GM18951 (cell line): ENCODE results near the gene ICAM4.

ENCODE experiments used
- POLR2A ChIP-seq: IDR thresholded peaks from 4 replicates; pipeline ENCODE4 v1.6.1; 2011; ENCODE audit warnings: mild to moderate bottlenecking; ENCODE audit not compliant: insufficient read length, insufficient read depth; ENCODE audit errors: extremely low read depth
- in situ Hi-C: fragments of 300-500 bp; cut with MboI; formaldehyde crosslinking; loops from one replicate; pipeline ENCODE4 v1.12.0; 2022; ENCODE audit warnings: low sequenced_read_pairs, mixed read lengths, inconsistent platforms; ENCODE audit not compliant: unreplicated experiment

Gene ICAM4

GRCh38 chr19:10290876-10291553 lies 4.3 kb downstream of the ICAM4 start:
- in situ Hi-C loops, result no loop called here
- TF ChIP-seq POLR2A, result no peak

GRCh38 chr19:10291554-10292205 lies 4.9 kb downstream of the ICAM4 start:
- in situ Hi-C loops, result no loop called here
- TF ChIP-seq POLR2A, result no peak

GRCh38 chr19:10292206-10292788 lies 5.5 kb downstream of the ICAM4 start:
- no peak for TF ChIP-seq POLR2A
- in situ Hi-C loops, result no loop called here

DNA sequence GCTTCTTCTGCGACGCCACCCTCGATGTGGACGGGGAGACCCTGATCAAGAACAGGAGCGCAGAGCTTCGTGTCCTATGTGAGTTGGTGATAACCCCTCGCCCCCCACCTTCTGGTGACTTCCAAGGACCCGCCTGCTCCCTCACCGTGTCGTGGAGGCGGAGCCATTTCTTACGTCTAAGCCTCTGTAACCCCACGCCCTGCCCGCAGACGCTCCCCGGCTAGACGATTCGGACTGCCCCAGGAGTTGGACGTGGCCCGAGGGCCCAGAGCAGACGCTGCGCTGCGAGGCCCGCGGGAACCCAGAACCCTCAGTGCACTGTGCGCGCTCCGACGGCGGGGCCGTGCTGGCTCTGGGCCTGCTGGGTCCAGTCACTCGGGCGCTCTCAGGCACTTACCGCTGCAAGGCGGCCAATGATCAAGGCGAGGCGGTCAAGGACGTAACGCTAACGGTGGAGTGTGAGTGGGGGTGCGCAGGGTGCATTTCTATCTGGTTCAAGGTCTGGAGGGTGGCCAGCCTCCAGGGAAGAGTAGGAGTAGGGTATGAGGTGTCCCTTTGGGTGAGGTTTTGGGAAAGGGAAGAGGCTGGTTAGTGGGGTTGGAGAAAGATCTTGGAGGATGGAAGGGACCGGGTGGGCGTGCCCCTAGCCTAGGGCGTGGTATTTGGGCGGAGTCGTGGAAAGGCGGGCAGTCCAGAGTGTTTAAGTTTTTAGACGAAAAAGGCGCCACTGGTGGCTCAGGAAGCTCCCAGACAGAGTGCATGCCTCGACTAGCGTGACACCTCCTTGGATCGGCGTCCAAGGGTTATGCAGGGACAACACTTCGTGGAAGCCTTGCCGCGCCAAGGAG lies 6.3 kb downstream of the ICAM4 start:
- TF ChIP-seq POLR2A, result no peak
- in situ Hi-C loops, result no loop called here

GRCh38 chr19:10293637-10294367 lies 7.0 kb downstream of the ICAM4 start:
- in situ Hi-C loops, result no loop called here
- no peak for TF ChIP-seq POLR2A

GRCh38 chr19:10294368-10294697 lies 7.6 kb downstream of the ICAM4 start:
- no peak for TF ChIP-seq POLR2A
- in situ Hi-C loops, result no loop called here

GRCh38 chr19:10295305-10295846 lies 8.6 kb downstream of the ICAM4 start:
- in situ Hi-C loops, result no loop called here
- TF ChIP-seq POLR2A, result peak; percentile 47

DNA sequence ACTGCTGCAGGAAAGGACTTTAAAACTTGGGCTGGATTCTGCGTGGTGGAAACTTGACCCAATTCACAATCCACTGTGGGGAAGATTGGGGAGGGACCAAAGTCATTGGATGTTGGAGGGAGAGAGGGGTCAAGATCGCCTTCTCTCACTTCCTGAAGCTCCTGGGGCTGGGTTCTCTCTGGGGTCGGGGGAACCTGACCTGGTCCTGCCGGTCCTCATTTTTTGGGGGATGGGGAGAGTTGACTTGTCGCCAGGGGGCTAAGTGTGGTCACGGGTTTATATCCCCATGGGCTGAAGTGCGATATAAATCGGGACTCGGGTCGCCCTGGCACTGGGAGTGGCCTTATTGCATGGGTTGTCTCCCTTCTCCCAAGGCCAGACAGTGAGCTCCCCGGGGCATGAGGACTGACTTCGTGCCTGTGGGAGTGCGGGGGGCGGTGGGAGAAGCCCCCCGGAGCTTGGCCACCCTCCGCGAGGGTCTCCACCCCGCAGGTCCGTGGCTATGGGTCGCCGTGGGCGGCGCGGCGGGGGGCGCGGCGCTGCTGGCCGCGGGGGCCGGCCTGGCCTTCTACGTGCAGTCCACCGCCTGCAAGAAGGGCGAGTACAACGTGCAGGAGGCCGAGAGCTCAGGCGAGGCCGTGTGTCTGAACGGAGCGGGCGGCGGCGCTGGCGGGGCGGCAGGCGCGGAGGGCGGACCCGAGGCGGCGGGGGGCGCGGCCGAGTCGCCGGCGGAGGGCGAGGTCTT lies 9.3 kb downstream of the ICAM4 start:
- in situ Hi-C loops, result no loop called here
- no peak for TF ChIP-seq POLR2A

DNA sequence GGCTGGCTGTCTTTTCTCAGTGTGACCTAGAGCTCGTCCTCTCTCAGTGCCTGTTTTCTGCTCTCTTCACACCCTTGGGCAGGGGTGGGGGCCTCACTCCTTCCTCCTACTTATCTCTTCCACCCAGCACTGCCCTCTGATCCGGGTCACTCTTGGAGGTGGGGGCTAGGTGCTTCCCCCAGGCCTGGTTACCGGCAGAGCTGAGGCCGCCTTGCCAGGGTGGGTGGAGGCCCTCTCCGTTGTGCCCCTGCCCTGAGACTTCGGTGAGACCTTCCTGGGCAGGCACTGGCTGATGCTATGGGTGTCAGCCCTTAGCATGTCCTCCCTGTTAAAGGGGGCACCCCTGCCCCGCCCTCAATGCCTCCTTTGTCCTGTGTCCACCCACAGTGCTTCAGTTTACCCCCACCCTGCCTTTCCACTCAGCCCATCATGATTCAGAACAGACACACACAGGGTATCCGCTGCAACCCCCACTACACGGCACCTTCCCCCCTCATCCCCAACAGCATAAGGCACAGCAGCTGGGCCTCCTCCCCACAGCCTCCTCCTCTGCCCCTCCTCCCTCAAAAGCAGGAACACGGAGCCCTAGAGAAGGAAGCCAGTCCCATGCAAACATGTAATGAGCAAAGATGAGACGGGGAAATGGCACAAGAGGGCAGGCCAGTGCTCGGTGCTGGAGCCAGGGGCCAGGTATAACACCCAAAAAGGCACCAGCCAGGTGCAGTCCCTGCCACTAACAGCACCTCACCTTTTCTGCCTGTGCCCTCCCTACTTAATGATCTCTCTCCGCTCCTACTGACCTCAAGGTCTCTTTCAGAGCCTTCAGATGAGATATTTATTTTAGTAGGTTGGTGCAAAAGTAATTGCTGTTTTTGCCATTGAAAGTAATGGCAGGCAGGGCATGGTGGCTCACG lies 13.0 kb downstream of the ICAM4 start:
- TF ChIP-seq POLR2A, result no peak
- in situ Hi-C loops, result no loop called here

- no peak for TF ChIP-seq POLR2A
- in situ Hi-C loops, result no loop called here
These were observed 18.5 kb downstream of the ICAM4 start for GRCh38 chr19:10305139-10305806.

DNA sequence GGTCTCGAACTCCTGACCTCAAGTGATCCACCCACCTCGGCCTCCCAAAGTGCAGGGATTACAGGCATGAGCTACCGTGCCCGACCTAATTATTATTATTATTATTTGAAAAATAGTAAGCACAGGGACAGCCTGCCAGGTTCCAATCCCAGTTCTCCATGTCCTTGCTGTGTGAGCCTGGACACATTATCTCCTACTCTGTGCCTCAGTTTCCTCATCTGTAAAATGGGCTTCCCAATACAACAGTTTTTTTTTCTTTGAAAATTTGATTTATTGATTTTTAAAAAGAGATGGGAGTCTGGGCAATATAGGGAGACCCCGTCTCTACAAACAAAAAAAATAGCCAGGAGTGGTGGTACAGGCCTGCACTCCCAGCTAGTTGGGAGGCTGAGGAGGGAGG lies 19.6 kb downstream of the ICAM4 start:
- in situ Hi-C loops, result no loop called here
- TF ChIP-seq POLR2A, result no peak
